ENCODE results near the gene CFAP410. TPM values are rescaled to one million over a fixed set of nuclear protein-coding genes. Genes with fewer than 3 reads are reported as not detected.

Gene CFAP410
- total RNA-seq, 1 donor from 2014 or later = 27.6 TPM

DNA sequence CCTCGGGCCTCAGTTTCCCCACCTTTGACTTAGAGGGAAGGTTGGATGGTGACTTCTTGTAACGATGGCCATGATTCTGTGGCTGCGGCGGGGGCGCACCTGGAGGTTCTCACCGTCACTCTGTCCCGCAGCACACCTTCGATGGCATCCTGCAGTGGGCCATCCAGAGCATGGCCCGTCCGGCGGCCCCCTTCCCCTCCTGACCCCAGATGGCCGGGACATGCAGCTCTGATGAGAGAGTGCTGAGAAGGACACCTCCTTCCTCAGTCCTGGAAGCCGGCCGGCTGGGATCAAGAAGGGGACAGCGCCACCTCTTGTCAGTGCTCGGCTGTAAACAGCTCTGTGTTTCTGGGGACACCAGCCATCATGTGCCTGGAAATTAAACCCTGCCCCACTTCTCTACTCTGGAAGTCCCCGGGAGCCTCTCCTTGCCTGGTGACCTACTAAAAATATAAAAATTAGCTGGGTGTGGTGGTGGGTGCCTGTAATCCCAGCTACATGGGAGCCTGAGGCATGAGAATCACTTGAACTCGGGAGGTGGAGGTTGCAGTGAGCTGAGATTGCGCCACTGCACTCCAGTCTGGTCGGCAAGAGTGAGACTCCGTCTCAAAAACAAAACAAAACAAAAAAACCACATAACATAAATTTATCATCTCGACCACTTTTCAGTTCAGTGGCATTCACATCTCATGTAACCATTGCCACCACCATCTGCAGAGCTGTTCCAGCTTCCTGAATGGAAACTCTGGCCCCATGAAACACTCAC lies 41.5 kb downstream of the CFAP410 start:
- Mint-ChIP-seq H3K9me3 (no peaks in the 10 kb centered on the region), H3K27ac (no peak overlapping the region), H3K27me3 (ENCODE audit: low read depth) (no peaks in the 10 kb centered on the region), H3K4me3 (no peak overlapping the region), H3K36me3 (no peaks in the 10 kb centered on the region), H3K4me1 (peaks cover 20% of the 10 kb centered on the region)
- peak; percentile 69 to 86 for DNase-seq (ENCODE audit: low spot score in 2 of 2, unreplicated experiment in 2 of 2)
- TF ChIP-seq, protein P1, sequence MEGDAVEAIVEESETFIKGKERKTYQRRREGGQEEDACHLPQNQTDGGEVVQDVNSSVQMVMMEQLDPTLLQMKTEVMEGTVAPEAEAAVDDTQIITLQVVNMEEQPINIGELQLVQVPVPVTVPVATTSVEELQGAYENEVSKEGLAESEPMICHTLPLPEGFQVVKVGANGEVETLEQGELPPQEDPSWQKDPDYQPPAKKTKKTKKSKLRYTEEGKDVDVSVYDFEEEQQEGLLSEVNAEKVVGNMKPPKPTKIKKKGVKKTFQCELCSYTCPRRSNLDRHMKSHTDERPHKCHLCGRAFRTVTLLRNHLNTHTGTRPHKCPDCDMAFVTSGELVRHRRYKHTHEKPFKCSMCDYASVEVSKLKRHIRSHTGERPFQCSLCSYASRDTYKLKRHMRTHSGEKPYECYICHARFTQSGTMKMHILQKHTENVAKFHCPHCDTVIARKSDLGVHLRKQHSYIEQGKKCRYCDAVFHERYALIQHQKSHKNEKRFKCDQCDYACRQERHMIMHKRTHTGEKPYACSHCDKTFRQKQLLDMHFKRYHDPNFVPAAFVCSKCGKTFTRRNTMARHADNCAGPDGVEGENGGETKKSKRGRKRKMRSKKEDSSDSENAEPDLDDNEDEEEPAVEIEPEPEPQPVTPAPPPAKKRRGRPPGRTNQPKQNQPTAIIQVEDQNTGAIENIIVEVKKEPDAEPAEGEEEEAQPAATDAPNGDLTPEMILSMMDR (IDR thresholded peaks at IDR 0.05; ENCODE audit: unreplicated experiment) = peak; percentile 62

DNA sequence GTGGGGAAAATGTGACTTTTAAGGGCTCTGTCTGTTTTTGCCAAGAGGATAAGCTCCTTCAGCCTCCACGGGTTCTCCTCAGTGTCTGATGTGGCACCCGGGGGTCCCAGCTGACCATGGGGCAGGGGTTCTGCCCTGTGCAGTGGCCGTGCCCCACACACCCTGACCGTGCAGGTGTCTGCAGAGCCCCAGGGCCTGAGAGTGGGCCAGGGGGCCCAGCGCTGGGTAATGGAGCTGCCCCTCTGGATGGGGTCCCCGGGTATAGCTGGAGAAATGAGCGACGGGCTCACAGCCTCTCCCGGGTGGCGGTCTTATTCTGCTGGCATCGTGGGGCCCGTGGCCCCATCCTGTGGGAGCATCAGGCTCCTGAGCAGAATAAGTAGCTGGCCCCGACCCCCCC lies 42.3 kb downstream of the CFAP410 start:
- Mint-ChIP-seq H3K27ac (no peak overlapping the region), H3K36me3 (no peaks in the 10 kb centered on the region), H3K4me3 (no peak overlapping the region), H3K9me3 (no peaks in the 10 kb centered on the region), H3K27me3 (ENCODE audit: low read depth) (no peaks in the 10 kb centered on the region), H3K4me1 (peaks cover 20% of the 10 kb centered on the region)
- TF ChIP-seq, protein P1 (IDR thresholded peaks at IDR 0.05; ENCODE audit: unreplicated experiment) = no peak
- no peak for DNase-seq (ENCODE audit: low spot score in 2 of 2, unreplicated experiment in 2 of 2)

DNA sequence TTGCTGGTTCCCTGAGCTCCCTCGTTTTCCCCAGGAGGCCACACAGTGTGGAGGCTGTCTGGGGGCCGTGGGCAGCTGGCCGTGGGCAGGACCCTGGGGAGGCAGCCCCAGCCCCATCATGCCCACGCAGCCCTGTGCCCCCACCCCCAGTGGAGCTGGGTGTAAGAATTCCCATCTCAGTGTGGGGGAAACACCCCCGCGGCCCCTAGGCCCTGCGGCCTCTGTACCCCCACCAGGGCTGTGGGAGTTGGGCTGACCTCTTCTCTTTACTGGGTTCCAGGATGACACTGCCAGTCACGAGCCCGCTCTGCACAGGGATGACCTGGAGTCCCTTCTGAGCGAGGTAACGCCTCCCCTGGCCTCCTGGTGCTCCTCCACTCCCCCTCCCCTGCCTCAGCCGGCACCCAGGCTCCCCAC lies 43.1 kb downstream of the CFAP410 start:
- no peak overlapping the region for H3K27ac Mint-ChIP-seq
- peaks cover 18% of the 10 kb centered on the region for H3K4me1 Mint-ChIP-seq
- TF ChIP-seq, protein P1 (IDR thresholded peaks at IDR 0.05; ENCODE audit: unreplicated experiment) = no peak
- H3K9me3 Mint-ChIP-seq = no peaks in the 10 kb centered on the region
- no peak overlapping the region for H3K4me3 Mint-ChIP-seq
- H3K36me3 Mint-ChIP-seq = no peaks in the 10 kb centered on the region
- DNase-seq (ENCODE audit: low spot score in 2 of 2, unreplicated experiment in 2 of 2) = no peak
- no peaks in the 10 kb centered on the region for H3K27me3 Mint-ChIP-seq (ENCODE audit: low read depth)

DNA sequence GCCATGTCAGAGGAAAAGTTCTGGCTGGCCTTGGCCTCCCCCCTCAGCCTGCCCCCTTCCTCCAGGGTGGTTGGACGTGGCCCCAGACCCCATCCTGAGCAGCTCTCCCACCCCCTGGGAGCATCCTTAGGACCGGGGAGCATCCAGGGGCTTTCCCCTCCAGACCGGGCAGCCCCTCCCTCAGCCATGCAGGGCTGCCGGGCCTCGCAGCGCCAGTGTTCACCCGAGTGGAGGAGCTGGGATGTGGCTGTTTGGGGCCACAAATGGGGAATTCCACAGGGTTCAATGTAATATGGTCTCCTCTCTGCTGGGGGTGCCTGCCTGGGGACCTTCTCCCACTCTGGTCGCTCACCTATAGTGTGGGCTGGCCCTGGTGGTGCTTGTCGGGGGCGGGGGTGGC lies 43.5 kb downstream of the CFAP410 start:
- no peak overlapping the region for H3K27ac Mint-ChIP-seq
- no peak for DNase-seq (ENCODE audit: low spot score in 2 of 2, unreplicated experiment in 2 of 2)
- peaks cover 13% of the 10 kb centered on the region for H3K4me1 Mint-ChIP-seq
- no peak overlapping the region for H3K4me3 Mint-ChIP-seq
- TF ChIP-seq, protein P1 (IDR thresholded peaks at IDR 0.05; ENCODE audit: unreplicated experiment) = no peak
- H3K9me3 Mint-ChIP-seq = no peaks in the 10 kb centered on the region
- H3K36me3 Mint-ChIP-seq = no peaks in the 10 kb centered on the region
- H3K27me3 Mint-ChIP-seq (ENCODE audit: low read depth) = no peaks in the 10 kb centered on the region

DNA sequence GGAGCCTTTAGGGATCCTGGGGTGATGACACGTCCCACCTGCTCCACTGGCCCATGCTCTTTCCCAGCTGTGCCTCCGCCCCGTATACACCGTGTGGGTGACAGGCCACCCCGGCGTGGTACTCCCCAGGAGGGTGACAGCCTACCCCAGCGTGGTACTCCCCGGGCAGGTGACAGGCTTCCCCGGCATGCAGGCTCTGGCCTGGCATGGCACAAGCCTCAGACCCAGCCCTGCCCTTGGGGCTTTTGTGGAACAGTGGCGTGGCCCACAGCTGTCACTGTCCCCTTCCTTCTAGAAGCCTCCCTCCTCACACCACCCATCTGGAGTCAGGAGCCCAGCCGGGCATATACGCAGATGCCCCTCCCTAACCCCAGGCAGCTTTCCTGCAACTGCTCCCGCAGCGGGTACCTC lies 44.0 kb downstream of the CFAP410 start:
- Mint-ChIP-seq H3K27ac (no peak overlapping the region), H3K4me1 (peaks cover 13% of the 10 kb centered on the region), H3K36me3 (no peaks in the 10 kb centered on the region), H3K9me3 (no peaks in the 10 kb centered on the region), H3K27me3 (ENCODE audit: low read depth) (no peaks in the 10 kb centered on the region), H3K4me3 (no peak overlapping the region)
- no peak for DNase-seq (ENCODE audit: low spot score in 2 of 2, unreplicated experiment in 2 of 2)
- TF ChIP-seq, protein P1 (IDR thresholded peaks at IDR 0.05; ENCODE audit: unreplicated experiment) = no peak

Measured in mesothelial cell of epicardium (in vitro differentiated cells).